ENCODE data around the gene GRIN2A.

DNA sequence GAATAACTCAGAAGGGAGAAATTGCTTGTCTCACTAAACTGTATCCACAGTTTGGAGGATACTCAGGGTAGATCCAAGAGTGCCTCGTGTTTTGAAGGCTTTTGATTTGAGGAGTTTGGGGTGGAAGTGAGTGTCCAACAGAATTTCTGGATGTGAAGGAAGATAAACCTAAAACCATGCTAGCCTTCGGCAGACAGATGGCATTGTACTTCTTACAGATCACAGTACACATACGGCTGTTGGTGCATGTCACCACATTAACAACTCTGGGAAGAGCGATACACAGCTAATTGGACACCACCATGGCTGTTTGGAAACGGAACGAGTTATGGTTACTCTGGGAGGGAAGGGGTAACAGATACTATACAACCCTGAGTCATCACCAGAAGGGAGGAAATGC lies 420.4 kb downstream of the GRIN2A start:
- TF ChIP-seq ZSCAN20 (CRISPR knock-in tag; IDR thresholded peaks at IDR 0.05; ENCODE audit: borderline replicate concordance) (no peak), GTF2F1 (IDR thresholded peaks at IDR 0.05; ENCODE audit: low read length) (no peak), ZNF274 (CRISPR knock-in tag; IDR thresholded peaks at IDR 0.05) (no peak), ZNF562 (CRISPR knock-in tag; IDR thresholded peaks at IDR 0.05; ENCODE audit: borderline replicate concordance) (no peak), MED8 (CRISPR knock-in tag; IDR thresholded peaks at IDR 0.05; ENCODE audit: insufficient replicate concordance) (no peak), HCFC1 (IDR thresholded peaks at IDR 0.05; ENCODE audit: low read depth, low read length) (no peak), PLRG1 (conservative IDR thresholded peaks at IDR 0.05) (no peak), ZNF660 (CRISPR knock-in tag; IDR thresholded peaks at IDR 0.05; ENCODE audit: borderline replicate concordance, low read depth) (no peak), ZNF547 (CRISPR knock-in tag; IDR thresholded peaks at IDR 0.05) (no peak)
- TF ChIP-seq, protein P1, sequence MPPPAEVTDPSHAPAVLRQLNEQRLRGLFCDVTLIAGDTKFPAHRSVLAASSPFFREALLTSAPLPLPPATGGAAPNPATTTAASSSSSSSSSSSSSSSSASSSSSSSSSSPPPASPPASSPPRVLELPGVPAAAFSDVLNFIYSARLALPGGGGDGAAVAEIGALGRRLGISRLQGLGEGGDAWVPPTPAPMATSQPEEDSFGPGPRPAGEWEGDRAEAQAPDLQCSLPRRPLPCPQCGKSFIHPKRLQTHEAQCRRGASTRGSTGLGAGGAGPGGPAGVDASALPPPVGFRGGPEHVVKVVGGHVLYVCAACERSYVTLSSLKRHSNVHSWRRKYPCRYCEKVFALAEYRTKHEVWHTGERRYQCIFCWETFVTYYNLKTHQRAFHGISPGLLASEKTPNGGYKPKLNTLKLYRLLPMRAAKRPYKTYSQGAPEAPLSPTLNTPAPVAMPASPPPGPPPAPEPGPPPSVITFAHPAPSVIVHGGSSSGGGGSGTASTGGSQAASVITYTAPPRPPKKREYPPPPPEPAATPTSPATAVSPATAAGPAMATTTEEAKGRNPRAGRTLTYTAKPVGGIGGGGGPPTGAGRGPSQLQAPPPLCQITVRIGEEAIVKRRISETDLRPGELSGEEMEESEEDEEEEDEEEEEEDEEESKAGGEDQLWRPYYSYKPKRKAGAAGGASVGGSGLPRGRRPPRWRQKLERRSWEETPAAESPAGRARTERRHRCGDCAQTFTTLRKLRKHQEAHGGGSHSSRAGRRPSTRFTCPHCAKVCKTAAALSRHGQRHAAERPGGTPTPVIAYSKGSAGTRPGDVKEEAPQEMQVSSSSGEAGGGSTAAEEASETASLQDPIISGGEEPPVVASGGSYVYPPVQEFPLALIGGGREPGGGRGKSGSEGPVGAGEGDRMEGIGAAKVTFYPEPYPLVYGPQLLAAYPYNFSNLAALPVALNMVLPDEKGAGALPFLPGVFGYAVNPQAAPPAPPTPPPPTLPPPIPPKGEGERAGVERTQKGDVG (CRISPR knock-in tag; IDR thresholded peaks at IDR 0.05; ENCODE audit: borderline replicate concordance), result no peak
- TF ChIP-seq, protein P2, sequence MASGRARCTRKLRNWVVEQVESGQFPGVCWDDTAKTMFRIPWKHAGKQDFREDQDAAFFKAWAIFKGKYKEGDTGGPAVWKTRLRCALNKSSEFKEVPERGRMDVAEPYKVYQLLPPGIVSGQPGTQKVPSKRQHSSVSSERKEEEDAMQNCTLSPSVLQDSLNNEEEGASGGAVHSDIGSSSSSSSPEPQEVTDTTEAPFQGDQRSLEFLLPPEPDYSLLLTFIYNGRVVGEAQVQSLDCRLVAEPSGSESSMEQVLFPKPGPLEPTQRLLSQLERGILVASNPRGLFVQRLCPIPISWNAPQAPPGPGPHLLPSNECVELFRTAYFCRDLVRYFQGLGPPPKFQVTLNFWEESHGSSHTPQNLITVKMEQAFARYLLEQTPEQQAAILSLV (CRISPR knock-in tag; IDR thresholded peaks at IDR 0.05; ENCODE audit: borderline replicate concordance), result no peak
- TF ChIP-seq, protein P3, sequence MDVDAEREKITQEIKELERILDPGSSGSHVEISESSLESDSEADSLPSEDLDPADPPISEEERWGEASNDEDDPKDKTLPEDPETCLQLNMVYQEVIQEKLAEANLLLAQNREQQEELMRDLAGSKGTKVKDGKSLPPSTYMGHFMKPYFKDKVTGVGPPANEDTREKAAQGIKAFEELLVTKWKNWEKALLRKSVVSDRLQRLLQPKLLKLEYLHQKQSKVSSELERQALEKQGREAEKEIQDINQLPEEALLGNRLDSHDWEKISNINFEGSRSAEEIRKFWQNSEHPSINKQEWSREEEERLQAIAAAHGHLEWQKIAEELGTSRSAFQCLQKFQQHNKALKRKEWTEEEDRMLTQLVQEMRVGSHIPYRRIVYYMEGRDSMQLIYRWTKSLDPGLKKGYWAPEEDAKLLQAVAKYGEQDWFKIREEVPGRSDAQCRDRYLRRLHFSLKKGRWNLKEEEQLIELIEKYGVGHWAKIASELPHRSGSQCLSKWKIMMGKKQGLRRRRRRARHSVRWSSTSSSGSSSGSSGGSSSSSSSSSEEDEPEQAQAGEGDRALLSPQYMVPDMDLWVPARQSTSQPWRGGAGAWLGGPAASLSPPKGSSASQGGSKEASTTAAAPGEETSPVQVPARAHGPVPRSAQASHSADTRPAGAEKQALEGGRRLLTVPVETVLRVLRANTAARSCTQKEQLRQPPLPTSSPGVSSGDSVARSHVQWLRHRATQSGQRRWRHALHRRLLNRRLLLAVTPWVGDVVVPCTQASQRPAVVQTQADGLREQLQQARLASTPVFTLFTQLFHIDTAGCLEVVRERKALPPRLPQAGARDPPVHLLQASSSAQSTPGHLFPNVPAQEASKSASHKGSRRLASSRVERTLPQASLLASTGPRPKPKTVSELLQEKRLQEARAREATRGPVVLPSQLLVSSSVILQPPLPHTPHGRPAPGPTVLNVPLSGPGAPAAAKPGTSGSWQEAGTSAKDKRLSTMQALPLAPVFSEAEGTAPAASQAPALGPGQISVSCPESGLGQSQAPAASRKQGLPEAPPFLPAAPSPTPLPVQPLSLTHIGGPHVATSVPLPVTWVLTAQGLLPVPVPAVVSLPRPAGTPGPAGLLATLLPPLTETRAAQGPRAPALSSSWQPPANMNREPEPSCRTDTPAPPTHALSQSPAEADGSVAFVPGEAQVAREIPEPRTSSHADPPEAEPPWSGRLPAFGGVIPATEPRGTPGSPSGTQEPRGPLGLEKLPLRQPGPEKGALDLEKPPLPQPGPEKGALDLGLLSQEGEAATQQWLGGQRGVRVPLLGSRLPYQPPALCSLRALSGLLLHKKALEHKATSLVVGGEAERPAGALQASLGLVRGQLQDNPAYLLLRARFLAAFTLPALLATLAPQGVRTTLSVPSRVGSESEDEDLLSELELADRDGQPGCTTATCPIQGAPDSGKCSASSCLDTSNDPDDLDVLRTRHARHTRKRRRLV (CRISPR knock-in tag; IDR thresholded peaks at IDR 0.05), result no peak

All from HepG2 (cell line).